ENCODE data around the gene CELF2.

The CELF2 gene

GRCh38 chr10:11131112-11131639 is 113.5 kb downstream of the CELF2 start:
- DNase-seq (ENCODE audit: low read depth), result no peak

DNA sequence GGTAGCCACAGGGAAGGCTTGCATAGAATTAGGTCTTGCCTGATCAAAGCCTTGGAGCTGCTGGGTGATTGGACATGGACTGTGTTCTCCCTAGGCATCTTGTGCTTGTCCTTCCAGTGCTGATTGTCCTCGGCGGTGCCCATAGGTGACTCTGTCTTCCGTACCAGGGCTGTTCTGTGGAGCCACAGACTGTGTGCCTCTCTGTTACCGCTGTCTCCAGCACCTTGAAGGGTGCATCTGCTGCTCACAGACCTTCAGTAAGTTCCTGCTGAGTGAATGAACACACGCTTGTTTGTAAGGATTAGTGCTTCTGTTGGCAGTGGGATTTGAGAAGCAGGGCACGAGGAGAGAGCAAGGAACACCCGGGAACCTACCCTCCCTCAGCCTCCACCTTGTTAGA is 116.7 kb downstream of the CELF2 start:
- no peak for DNase-seq (ENCODE audit: low read depth)

DNA sequence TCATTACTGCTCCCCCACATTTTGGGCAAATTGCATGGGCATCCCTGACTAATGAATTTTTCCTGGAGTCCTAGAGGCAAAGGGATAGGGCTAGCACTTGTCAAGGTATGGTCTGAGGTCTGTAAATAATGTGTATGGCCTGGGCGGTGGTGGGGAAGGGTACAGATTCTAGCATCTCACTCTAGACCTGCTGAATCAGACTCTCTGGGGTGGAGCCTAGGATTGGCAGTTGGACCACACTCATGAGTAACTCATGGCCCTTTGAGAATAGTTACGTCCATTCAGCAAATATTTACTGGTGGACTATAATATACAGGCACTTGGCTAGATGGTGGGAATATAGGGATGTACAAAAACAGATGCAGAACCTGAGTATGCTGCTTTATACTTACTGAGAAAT is 118.0 kb downstream of the CELF2 start:
- DNase-seq (ENCODE audit: low read depth), result no peak

DNA sequence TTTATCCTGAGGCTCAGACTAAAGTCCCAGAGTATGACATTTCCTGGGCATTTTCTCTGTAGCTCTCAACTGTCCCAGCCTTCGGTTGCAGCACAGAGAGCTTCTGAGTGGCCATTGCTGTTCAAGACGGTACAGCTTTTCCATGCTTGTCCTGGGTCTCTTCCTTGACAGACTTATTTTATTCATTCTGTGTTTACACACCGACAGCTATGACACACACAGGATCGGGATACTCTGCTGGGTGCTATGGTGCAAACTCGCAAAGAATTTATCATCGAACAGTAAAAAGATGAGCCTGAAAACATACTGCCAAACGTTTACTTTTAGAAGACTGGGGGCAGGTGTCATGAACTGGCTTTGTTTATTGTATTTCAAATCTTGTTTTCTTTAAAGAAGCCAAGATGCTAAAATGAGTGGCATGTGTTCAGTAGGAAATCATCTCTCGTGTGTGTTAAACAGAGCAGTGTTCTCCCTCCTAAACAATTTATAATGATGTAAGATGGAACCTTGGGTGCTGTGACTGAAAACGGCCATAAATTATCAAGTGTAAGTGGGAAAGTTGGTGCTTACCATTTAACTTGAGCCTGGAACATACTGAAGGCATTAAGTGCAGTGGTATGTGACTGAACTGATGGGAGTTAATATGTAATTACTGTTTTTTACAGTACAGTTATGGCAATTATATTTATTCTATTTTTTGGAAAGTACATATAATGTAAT is 120.8 kb downstream of the CELF2 start:
- DNase-seq (ENCODE audit: low read depth), result no peak

GRCh38 chr10:11140963-11141362 is 123.3 kb downstream of the CELF2 start:
- DNase-seq (ENCODE audit: low read depth), result no peak

DNA sequence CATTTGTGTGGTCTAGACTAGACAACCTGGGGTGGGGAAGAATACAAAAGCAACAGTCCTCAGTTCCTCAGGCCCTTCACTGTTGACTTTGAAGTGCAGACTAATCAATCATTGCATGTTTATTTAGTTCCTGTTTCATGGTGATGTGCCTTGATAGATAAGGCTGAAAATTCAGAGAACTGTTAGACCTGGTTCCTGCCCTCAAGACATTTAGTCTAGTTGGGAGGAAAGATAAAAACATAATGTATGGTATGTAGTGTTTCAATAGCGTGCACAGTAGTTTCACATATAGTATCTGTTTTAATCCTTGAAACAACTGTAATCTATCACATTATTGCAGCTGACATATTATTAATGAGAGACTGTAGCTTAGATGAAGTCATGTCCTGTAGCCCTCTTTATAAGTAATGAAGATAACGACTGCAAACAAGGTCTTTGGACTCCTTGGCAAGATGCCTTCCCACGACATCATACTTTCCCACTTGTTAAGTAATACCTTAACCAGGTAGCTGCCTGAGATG is 124.0 kb downstream of the CELF2 start:
- no peak for DNase-seq (ENCODE audit: low read depth)

DNA sequence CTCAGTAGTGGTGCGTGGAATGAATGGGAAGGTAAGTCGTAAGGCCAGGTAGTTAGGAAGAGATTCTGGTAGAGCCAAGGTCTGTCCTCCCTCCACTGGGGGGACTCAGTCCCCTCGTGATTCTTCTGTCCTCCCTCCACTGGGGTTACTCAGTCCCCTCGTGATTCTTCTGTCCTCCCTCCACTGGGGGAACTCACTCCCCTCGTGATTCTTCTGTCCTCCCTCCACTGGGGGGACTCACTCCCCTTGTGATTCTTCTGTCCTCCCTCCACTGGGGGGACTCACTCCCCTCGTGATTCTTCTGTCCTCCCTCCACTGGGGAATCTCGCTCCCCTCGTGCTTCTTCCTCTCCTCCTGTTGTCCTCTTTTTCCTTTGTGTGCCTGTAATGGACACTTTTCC is 125.1 kb downstream of the CELF2 start:
- no peak for DNase-seq (ENCODE audit: low read depth)

- DNase-seq (ENCODE audit: low read depth), result no peak
These were observed 125.6 kb downstream of the CELF2 start for GRCh38 chr10:11143242-11143641.

- no peak for DNase-seq (ENCODE audit: low read depth)
These were observed 127.2 kb downstream of the CELF2 start for GRCh38 chr10:11144626-11145494.

- peak; percentile 47 for DNase-seq (ENCODE audit: low read depth)
These were observed 127.8 kb downstream of the CELF2 start for GRCh38 chr10:11145495-11145855.

DNA sequence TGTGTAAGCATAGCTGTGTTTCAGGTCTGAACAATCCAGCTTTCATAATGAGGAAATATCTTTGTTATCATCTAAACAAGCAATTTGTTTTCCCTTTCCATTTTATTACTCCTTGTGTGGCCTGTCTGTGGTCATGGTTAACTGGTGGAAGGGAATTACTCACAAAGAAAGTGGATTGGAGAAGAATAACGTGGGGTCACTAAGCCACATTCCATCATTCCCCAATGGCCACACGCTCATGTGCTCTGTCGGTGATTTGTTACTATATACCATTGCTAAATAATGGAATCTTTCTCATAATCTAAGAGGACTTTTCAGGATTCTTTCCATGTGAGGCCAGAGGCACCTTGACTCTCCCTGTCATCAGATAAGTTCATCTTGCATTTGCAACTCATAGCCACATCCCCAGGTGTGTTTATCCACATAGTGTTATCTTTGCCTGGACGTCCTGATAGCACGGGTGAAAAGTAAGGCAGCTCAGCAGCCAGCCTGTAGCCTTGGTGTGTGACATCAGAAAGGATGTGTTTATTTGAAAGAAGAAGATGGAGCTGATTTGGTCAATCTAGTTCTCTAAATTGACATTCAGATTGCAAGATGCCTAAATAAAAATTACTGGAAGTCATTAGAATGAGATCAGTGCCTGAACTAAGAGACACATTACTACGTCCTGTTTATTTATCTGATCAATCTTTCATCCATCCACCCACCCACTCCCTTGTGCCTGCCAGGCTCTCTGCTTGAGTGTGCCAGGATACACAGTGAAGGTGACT is 128.9 kb downstream of the CELF2 start:
- no peak for DNase-seq (ENCODE audit: low read depth)

DNA sequence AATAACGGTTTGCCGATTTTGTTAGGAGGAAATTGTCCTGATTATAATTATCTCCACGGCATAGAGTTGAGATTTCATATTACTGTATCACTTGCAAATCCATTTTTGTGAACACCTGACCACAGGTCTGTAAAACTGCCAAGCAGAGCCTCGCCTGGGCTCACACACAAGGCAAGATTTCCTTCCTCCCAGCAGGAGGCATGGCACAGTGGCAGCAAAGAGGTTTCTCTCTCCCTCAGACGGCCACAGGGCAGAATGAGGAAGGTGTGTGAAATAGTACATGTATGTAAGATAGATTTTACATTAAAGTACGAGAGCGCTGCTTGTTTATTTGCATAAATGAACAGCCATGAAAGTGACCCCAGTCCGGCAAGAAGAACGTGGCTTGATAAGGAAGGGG is 130.1 kb downstream of the CELF2 start:
- no peak for DNase-seq (ENCODE audit: low read depth)

- no peak for DNase-seq (ENCODE audit: low read depth)
These were observed 130.7 kb downstream of the CELF2 start for GRCh38 chr10:11148142-11149028.

DNA sequence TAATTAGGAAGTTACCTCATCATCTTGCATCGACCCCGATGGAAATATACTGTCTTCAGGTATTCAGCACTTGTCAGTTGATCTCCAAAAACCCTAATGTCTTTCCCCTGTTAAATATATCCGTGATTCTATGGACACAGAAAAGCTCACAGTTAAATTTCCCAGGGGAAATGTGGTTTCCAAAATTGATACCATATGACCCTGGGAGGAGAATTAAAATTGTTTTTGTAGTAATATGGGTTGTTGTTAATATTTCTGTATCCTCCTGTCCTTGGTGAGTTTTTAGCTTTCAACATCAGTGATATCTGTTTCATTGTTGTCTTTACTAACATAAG is 132.1 kb downstream of the CELF2 start:
- DNase-seq (ENCODE audit: low read depth), result no peak

DNA sequence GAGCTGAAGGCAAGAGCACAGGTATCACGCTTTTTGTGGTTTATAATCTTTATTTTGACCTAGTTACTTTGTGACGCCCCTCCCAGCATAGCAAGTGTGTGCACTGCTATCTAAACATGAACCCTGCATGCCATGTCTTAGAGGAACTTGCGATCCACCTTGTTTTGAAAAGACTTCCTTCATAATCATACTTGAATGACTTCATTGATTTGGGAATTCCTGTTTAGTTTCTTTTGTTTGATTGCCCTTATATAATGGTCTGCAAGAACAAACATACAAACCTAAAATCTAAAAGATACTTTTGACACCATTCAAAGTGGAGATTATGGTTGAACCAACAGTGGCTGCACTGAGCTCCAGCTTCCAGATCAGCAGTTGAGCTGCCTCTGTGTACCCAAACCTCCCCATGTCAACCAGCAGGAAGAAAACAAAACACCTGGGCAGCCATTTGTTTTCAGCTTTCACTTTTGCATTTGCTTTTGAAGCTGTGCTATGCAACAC is 132.6 kb downstream of the CELF2 start:
- no peak for DNase-seq (ENCODE audit: low read depth)

DNA sequence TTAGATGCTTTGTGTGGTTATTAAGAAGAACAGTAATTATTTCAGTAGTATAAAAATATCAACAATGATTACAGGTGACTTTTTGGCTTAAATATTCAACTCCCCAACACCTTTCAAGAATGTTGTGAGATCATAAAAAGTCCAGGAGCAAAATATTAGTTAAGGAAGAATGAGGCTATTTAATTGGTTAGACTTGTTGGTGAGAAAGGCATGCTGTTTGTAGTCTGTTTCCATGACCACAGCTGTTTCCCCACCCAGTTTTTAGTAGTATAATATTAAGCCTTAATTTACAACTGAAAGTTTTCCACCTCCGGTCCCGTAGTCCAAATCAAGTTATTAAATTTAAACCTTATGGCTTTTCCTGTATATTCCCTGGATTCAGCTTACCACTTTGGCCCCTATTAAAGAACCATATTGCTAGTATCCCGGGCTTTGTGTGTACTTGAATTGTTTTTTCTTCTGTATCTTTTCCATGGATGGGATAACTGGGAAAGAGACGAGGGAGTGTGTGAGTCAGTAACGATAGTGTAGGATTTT is 133.3 kb downstream of the CELF2 start:
- DNase-seq (ENCODE audit: low read depth), result no peak

- no peak for DNase-seq (ENCODE audit: low read depth)
These were observed 135.1 kb downstream of the CELF2 start for GRCh38 chr10:11152801-11153200.

GRCh38 chr10:11153245-11153644 is 135.6 kb downstream of the CELF2 start:
- DNase-seq (ENCODE audit: low read depth), result no peak

DNA sequence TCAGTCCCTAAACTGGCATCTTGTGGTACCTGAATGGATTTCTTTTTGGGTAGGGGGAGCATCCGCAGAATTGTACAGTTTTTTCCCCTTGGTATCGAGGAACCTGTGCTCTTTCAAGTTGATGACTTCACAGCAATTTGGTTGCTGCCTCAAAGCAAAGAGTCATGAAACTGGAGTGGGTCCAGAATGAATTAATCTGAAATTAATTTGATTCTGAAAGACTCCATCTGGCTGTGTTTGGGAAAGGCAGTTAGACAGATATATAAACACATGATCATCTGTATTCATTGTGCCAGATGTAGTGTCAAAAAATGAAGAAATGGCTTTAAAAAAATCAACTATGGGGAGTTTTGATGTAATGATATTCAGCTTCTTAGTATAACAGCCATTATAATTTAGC is 136.1 kb downstream of the CELF2 start:
- DNase-seq (ENCODE audit: low read depth), result no peak

DNA sequence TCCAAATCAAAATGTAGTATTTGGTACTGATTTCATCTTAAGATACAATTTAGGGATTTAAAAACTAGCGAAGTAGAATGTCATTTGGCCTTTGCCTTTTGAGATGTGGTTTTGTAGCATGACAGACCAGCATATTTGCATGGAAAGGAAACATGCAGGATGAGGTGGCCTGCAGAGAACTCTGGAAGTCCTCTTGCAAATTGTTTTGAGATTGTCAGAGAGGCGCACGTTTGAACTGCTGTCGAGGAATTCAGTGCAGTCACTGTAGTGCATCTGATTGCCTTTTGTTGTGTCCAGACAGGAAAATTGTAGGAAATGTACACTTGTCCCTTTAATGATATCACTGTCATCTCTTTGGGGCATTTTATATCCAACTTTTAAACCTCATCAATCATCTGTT is 136.7 kb downstream of the CELF2 start:
- no peak for DNase-seq (ENCODE audit: low read depth)

All from activated T-helper 9 cell treated with anti-CD3 and anti-CD28 coated beads, Interleukin-2, amount 50 U/mL, for 16 hours (primary cell).